ENCODE measurements around the gene ZC3HAV1L.
"Not testable (repeated sequence)": the region's sequence is repeated elsewhere in the genome, so short reads cannot be mapped to it uniquely, and the experiment has no call there.

Gene ZC3HAV1L

GRCh38 chr7:139051655-139052054 is 15.8 kb upstream of the ZC3HAV1L start:
- no peak for DNase-seq

DNA sequence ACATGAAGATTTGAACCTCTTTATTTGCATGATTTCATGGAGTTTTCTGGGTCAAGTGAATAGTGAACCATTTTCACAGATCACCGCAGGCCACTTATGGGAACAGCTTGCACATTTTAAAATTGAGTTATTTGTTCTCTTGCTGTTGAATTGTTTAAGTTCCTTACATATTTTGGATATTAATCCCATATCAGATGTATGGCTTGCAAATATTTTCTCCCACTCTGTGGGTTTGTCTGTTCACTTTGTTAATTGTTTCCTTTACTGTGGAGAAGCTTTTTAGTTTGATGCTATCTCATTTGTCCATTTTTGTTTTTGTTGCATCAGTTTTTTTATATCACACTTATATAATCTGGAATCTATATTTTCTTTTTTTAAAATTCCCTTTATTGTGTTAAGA is 14.1 kb upstream of the ZC3HAV1L start:
- no peak for DNase-seq

- DNase-seq = no peak
Measured at GRCh38 chr7:139049111-139049510, 13.3 kb upstream of the ZC3HAV1L start.

GRCh38 chr7:139047970-139048369 is 12.1 kb upstream of the ZC3HAV1L start:
- DNase-seq = no peak

DNA sequence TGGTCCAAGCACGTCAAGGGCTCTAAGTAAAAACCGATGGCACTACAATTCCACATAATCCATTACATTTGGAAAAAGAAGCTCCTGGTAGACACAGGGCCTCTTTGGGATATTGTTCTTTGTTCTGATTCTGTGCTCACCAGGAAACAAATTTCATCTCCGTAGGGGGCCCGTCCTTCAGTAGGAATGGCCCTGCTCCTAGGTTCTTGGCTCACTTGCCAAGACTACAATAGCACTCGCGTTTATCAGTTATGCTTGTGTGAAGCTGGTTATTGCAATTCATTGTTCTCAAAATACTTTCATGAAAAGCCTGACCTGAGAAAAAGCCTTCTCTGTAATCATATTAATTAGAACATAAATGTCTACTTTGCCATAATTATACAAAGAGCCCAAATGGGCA is 10.3 kb upstream of the ZC3HAV1L start:
- DNase-seq = no peak

DNA sequence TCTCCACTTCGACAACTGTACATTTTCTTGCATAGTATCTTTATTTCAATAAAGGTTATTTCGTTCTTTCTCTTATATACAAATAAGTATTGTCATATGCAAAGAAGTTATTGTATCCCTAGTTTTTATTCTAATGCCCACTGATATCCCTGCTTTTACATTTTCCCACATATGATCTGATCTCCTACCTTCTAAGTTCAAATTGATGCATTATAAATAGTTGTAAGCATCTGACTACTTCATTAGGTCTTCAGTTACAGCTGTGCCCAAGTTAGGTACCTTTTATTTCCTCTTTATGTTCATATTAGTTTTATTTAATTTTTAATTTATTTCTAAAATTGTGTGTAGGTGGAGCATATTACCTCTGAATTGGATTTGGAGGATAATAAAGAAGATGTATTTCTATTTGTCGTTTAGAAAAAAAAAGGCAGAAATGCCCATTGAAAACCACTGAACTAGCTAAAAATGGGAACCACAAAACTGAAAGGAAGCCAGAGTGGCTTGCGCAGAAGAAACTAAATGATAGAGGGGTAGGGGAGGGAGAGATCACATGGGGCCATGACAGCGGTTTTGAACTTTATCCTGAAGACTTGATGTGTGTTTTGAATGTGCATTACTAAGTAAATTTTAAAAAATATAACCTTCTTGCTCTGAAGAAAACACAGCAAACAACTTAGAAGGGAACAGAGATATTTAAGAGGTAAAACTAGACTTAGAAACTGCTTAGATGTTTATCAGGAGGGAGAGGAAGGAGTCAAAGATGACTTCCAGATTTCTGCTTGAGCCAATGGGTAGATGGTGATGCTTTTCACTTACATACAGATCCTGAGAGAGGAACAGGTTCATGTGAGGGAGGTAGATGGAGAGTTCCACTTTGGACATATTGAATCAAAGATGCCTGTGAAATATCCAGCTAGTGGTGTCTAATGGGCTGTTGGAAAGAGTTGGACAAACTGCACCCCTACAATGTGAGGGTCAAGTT is 9.3 kb upstream of the ZC3HAV1L start:
- DNase-seq = no peak

DNA sequence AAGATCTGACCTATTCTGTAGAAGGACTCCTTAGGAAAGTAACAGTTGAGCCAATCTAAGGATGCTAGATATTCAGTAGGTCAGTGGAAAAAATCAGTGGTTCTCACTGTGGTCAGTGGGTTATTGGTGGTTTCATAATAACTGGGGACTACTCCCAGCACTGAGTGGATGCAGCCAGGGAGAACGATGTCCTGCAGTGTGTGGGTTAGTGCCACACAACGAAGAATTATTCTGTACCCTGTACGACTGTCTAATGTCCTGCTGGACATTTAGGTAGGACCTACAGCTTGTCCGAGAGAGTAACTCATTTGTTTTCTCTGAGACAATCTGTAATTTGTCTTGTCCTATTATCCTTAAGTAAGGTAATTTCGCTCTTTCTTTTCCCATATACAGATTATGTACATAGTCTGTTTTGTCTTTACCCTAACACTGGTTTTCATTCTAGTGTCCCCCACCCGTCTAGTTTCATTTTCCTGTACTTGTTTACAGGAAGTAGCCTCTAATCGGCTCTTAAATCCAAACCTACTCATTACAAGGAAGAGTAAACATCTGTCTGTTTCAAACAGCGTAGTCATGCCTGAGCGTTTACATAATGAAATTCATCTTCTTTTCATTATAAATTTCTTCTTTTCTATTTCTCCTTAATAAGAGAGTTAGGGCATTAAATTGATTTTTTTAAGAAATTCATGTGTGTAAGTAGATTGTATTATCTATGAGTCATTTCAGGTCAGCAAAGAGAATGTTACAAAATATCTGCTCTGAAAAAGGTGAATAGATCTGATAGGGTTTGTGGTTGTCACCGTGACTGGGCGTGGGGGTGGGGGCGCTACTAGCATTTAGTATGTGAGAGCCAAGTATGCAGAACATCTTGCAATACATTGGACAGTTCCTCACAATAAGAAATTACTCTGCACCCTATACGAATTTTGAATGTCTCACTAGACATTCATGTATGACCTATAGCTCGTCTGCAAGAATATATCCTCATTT is 8.3 kb upstream of the ZC3HAV1L start:
- DNase-seq = no peak

- DNase-seq = no peak
Measured at GRCh38 chr7:139041378-139042085, 5.7 kb upstream of the ZC3HAV1L start.

GRCh38 chr7:139038691-139039090 is 2.8 kb upstream of the ZC3HAV1L start:
- DNase-seq = no peak

DNA sequence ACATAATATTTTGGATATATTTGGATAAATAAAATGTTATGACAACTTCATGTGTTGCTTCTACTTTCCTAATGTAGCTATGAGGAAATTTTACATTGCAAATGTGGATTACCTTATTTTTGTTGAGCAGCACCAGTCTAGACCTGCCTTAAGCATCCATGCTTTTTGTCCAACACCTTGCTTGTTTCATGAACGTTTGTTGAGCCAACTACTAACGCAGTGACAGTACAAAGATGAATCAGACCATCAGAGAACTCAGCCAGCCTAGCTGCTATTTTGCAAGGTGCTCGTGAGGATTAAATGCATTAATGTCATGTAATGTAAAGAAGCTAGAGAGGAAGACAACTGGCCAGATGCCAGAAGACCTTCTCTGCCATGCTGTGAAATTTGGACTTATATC is 1.1 kb upstream of the ZC3HAV1L start:
- no peak for DNase-seq

DNA sequence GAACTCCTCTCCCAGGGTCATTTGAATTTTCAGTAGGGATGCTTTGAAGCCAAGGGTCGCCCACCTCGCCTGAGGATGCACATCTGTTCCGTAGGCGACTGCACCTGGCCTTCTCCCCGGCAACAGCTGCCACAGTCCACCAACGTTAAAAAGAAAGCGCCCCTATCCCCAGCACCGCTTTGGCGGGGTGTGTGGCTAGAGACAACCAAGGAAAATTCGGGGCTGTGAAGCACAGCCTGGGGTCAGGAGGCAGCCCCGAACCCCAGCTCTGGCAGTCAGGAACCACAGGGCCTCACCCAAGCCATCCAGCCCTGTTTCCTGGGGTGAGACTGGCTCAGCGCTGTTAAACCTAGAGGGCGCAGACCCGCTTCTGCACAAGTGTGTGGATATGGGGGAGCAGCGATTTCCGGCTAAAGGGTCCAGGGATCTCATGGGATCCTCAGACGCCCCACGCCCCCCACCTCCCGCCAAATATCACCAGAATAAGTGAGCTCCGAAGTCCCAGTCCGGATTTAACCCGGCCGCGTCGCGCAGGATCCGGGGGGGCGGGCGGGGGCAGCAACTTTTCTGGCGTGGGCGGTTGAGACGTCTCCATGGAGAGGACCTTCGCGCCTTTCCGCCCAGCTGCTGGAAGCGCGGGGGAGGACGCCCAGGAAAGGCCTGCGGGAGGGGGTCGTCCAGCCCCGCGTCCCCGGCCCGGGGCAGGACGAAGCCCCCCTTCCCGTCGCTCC is 822 bp downstream of the ZC3HAV1L start:
- DNase-seq = peak in 1 of 2 experiments; percentile 16

DNA sequence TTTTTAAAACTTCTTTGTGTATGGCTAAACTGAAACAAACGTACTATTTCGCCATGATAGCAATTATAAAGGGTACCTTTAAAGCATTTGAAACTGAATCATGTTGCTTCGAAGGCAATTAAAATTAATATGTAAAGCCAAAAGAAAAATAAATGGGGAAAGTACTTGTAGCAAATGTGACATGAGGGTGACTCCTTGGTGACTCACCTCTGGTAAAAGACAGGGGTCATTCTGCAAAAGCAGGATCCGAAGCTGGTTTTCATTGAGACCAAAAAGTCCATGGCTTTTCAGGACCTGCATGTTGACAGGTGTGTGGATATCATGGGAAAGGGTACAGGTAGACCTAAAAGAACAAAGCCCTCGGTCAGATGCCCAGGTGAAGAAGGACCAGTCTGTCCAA is 1.5 kb downstream of the ZC3HAV1L start:
- no peak for DNase-seq

DNA sequence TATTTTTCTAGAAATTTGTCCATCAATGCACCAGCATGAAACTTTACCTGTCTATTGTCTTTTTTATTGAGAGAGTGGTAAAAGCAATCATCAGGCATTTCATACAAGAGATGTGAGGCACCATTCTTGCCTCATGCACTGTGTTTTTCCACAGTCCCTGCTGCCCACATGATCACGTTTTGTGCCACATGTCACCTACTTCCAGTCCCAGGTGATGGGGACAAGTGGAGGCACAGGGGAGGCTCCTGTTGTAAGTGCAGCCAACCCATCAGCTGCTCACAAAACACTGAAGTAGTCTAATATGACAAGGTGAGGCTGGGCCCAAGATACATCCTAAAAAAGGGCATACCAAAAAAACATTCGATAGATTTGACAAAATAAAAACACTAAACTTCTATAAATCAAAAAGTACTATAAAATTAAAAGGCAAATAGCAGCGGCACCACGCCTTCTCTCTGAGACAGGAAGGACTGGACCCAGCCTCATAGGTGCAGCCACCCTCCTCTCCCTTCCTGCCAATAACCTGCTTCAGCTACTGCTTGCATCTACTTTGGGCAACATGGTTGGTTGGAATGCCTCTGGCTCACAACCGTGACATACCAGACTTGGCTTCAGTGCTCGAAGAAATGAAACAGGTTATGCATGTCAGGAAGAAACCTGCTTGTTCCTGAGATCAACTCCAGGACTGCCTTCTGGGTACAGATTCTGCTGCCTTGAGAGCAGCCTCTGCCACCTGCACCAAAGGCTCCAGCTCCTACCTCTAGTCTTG is 2.3 kb downstream of the ZC3HAV1L start:
- DNase-seq = no peak

DNA sequence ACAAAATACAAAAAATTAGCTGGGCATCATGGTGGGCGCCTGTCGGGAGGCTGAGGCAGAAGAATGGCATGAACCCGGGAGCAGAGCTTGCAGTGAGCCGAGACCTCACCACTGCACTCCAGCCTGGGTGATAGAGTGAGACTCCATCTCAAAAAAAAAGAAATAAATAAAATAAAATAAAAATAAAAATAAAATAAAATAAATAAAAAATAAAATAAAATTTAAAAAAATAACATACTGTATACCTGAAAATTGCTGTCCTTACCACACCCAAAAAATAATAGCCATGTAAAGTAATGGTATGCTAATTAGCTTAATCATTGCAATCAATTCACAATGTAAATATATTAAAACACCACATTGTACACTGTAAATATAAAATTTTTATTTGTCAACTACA is 3.4 kb downstream of the ZC3HAV1L start:
- no peak for DNase-seq

DNA sequence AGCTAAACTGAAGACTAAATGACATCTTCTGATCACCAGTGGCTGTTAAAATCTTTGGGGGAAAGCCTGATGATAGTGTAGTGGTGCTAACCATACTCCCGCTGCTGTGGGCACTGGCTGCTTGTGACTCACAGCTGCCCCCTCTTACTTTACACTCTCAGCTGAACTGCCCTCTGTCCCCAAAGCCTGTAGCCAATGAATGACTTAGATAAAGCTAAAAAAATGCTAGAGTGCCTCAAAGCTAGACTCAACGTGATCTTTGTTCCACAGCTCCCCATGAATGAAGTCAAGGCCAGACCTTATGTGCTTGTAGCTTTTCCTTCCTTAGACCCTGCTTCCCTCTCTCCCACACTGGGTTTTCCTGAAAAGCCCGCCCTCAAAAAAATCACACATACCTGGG is 6.5 kb downstream of the ZC3HAV1L start:
- DNase-seq = no peak

DNA sequence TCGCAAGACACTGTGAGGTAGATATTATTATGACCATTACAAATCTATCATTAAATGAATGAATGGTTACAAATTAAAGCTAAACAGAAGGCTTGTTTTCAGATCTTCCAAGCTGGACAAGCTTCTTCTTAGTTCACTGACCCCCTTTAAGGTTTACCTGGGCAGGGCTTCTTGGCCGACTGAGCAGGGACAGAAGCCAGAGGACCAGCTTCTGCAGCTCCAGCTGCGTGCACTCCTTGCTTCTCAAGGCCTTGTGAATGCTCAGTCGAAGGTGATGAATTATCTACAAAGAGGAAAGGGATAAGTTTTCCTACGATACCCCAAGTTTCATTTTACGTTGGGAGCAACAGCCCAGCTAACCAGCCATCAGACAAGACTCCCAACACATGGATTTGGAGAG is 9.3 kb downstream of the ZC3HAV1L start:
- DNase-seq = no peak

DNA sequence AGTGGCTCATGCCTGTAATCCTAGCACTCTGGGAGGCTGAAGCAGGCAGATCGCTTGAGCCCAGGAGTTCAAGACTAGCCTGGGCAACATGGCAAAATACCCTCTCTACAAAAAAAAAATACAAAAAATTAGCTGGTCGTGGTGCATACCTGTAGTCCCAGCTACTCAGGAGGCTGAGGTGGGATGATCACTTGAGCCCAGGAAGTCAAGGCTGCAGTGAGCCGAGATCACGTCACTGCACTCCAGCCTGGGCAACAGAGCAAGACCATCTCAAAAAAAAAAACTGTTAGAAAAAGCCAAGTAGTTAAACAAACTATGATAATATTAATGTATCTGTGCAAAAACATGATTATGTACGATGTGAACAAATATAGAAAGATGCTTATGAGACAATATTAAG is 10.0 kb downstream of the ZC3HAV1L start:
- DNase-seq = not testable (repeated sequence)

GRCh38 chr7:139023076-139023475 is 12.8 kb downstream of the ZC3HAV1L start:
- no peak for DNase-seq

GRCh38 chr7:139022286-139022685 is 13.6 kb downstream of the ZC3HAV1L start:
- DNase-seq = no peak

GRCh38 chr7:139018910-139019309 is 16.9 kb downstream of the ZC3HAV1L start:
- no peak for DNase-seq

DNA sequence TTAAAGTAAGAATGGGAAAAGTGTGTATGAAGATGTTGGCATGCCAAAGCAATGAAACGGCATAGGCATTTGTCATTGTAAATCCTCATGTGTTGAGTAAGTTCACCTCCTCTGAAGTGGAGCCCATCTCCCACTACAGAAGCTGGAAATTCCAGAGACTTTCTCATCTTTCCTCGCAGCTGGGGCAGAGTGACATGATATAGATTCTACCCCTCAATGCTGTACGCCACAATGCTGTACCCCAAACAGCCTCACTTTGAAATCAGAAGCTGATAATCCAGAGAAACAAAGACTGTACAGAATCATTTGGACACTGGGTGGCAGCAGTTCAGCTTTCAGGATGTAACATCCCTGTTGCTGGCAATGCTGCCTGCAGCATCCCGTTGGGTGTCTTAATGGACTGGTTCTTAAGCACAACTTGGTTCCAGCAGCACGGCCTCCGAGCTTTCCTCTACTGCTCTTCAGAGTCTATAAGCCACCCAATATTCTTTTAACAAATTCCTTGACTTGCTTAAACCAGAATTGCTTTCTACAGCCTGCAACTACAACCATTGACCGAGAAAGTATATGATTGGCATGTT is 18.8 kb downstream of the ZC3HAV1L start:
- DNase-seq = peak; percentile 56 to 62

Measured in NCI-H1930 (cell line).